H1 (cell line): ENCODE measurements around the gene COA3.

Source experiments
- CBX5 ChIP-seq: fragments of 300-800, 300-1000 bp; sonication (generic); IDR thresholded peaks from 2 replicates; pipeline ENCODE4 v1.7.1; 2016; ENCODE audit warnings: antibody characterized with exemption, low read length, low read depth
- CTCF ChIP-seq, 3 experiments: IDR thresholded peaks; 1 replicate in 2 of 3; 2 replicates in 1 of 3; pipeline versions ENCODE4 v1.5.1 to v1.6.1; 2011; ENCODE audit warnings: low read length in 3 of 3, mild to moderate bottlenecking in 3 of 3, inconsistent platforms in 2 of 3, low read depth in 1 of 3, moderate library complexity in 1 of 3; ENCODE audit not compliant: insufficient read depth in 1 of 3; ENCODE audit errors: control extremely low read depth in 1 of 3
- EP300 ChIP-seq, 2 experiments: IDR thresholded peaks; 1 replicate in 1 of 2; 2 replicates in 1 of 2; pipeline ENCODE4 v1.6.1; 2011 to 2012; ENCODE audit warnings: low read depth in 2 of 2, low read length in 2 of 2, mild to moderate bottlenecking in 2 of 2, borderline replicate concordance in 1 of 2, inconsistent platforms in 1 of 2, moderate library complexity in 1 of 2
- POLR2A ChIP-seq, 2 experiments: IDR thresholded peaks; 1 replicate in 1 of 2; 2 replicates in 1 of 2; pipeline ENCODE4 v1.6.1; 2011; ENCODE audit warnings: low read depth in 2 of 2, low read length in 2 of 2, mild to moderate bottlenecking in 2 of 2; ENCODE audit errors: control extremely low read depth in 1 of 2
- POLR2AphosphoS5 ChIP-seq: IDR thresholded peaks from 2 replicates; pipeline ENCODE4 v1.6.1; 2011; ENCODE audit warnings: low read depth, low read length

GRCh38 chr17:42779304-42779935, 19.1 kb downstream of the COA3 start:
- TF ChIP-seq CTCF (IDR thresholded peaks at IDR 0.05; ENCODE audit: control extremely low read depth in 1 of 3, insufficient read depth in 1 of 3, low read depth in 1 of 3, low read length in 3 of 3): no peak
- no peak for TF ChIP-seq CBX5
- no peak for TF ChIP-seq POLR2AphosphoS5
- TF ChIP-seq POLR2A (IDR thresholded peaks at IDR 0.05; ENCODE audit: control extremely low read depth in 1 of 2, low read depth in 2 of 2, low read length in 2 of 2): no peak
- TF ChIP-seq EP300 (IDR thresholded peaks at IDR 0.05; ENCODE audit: borderline replicate concordance in 1 of 2, low read depth in 2 of 2, low read length in 2 of 2): no peak
